ES-I3 (cell line): Measurements from ENCODE around the gene FER.

Experiments
- H3K36me3 ChIP-seq: 2 replicates; pipeline ENCODE4 v1.6.1; 2013; ENCODE audit warnings: mild to moderate bottlenecking, low read length, control low read depth, moderate library complexity; ENCODE audit not compliant: insufficient read depth
- H3K4me1 ChIP-seq: 2 replicates; pipeline ENCODE4 v1.6.1; 2013; ENCODE audit warnings: mild to moderate bottlenecking, control low read depth, low read length; ENCODE audit not compliant: insufficient read depth
- H3K9ac ChIP-seq: 2 replicates; pipeline ENCODE4 v1.6.1; 2013; ENCODE audit warnings: low read depth, mild to moderate bottlenecking, low read length, moderate library complexity
- H3K9me3 ChIP-seq: 2 replicates; pipeline ENCODE4 v1.6.1; 2013; ENCODE audit warnings: mild to moderate bottlenecking, low read length, moderate library complexity; ENCODE audit not compliant: control insufficient read depth, insufficient read depth

Gene FER

DNA sequence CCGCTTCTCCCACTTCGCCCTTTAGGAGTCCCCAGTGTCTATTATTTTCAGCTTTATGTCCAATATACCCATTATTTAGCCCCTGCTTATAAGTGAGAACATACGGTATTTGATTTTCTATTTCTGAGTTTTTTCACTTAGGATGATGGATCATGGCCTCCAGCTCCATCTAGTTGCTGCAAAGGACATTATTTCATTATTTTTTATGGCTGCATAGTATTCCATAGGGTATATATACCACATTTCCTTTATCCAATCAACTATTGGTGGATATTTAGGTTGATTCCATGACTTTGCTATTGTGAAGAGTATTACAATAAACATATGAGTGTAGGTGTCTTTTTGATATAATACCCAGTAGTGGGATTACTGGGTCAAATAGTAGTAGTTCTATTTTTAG lies 162.9 kb downstream of the FER start:
- no peaks in the 10 kb centered on the region for H3K9me3 ChIP-seq
- no peaks in the 10 kb centered on the region for H3K4me1 ChIP-seq
- no peaks in the 10 kb centered on the region for H3K36me3 ChIP-seq
- H3K9ac ChIP-seq, result no peak overlapping the region

- Histone ChIP-seq H3K4me1 (no peaks in the 10 kb centered on the region), H3K9me3 (no peaks in the 10 kb centered on the region), H3K36me3 (no peaks in the 10 kb centered on the region), H3K9ac (no peak overlapping the region)
Measured at GRCh38 chr5:108911055-108911454, 163.4 kb downstream of the FER start.

DNA sequence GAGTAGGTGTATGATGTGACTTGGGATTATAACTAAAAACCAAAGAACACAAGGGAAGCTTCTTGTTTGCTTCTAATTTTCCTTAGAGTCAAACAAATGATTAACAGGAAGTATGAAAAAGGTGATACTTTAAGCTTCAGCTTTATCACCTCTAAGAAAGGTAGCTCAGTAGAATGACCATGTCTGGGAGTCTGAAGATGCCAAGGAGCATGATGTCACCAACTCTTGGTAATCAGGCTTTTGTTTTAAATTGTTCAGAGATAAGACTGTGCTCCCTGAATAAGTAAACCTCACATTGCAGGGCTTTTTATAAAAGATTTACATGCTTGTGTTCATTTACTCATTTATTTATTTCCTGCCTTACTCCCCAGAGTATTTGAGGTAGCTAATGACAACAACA lies 169.9 kb downstream of the FER start:
- no peaks in the 10 kb centered on the region for H3K9me3 ChIP-seq
- no peaks in the 10 kb centered on the region for H3K36me3 ChIP-seq
- 0 out of 2 replicates have a peak, but pooled peaks cover 6% of the 10 kb centered on the region for H3K4me1 ChIP-seq
- no peak overlapping the region for H3K9ac ChIP-seq

GRCh38 chr5:108919591-108920326 lies 172.1 kb downstream of the FER start:
- no peaks in the 10 kb centered on the region for H3K36me3 ChIP-seq
- 0 out of 2 replicates have a peak, but pooled peaks cover 6% of the 10 kb centered on the region for H3K4me1 ChIP-seq
- no peak overlapping the region for H3K9ac ChIP-seq
- no peaks in the 10 kb centered on the region for H3K9me3 ChIP-seq

DNA sequence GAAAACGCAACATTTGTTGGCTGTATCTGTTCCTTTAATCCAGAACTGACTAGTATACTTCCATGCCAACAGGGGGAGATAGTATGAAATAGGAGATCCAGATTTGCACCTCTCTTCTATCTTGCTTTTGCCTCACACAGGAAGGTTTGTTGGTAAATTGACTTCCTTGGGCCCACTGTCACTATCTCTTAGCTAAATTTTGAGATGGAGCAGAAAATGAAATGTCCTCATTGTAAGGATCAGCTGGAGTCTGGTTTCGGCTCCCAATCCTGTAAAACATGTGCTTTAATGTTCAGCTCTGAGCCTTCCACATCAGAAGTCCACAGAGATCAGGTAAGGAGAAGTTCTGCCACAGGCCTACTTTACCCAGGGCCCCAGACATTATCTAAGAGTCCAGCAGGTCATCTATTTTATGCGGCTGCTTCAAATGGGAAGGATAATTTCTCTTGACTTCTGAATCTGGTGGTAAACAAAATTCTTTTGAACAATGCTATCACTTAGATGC lies 176.8 kb downstream of the FER start:
- Histone ChIP-seq H3K9me3 (no peaks in the 10 kb centered on the region), H3K4me1 (no peaks in the 10 kb centered on the region), H3K9ac (peak overlapping the region; percentile 61), H3K36me3 (no peaks in the 10 kb centered on the region)

GRCh38 chr5:108925073-108925472 lies 177.4 kb downstream of the FER start:
- Histone ChIP-seq H3K9ac (peak overlapping the region; percentile 61), H3K9me3 (no peaks in the 10 kb centered on the region)

GRCh38 chr5:108930107-108930506 lies 182.4 kb downstream of the FER start:
- H3K36me3 ChIP-seq, result no peaks in the 10 kb centered on the region
- no peak overlapping the region for H3K9ac ChIP-seq
- H3K4me1 ChIP-seq, result no peaks in the 10 kb centered on the region
- no peaks in the 10 kb centered on the region for H3K9me3 ChIP-seq

More at GRCh38 chr5:108925073-108925472, 177.4 kb downstream of the FER start:
- Histone ChIP-seq H3K4me1 (no peaks in the 10 kb centered on the region), H3K36me3 (no peaks in the 10 kb centered on the region)

GRCh38 chr5:108935611-108936010 lies 187.9 kb downstream of the FER start:
- Histone ChIP-seq H3K9me3 (no peaks in the 10 kb centered on the region), H3K4me1 (no peaks in the 10 kb centered on the region), H3K36me3 (no peaks in the 10 kb centered on the region), H3K9ac (no peak overlapping the region)

GRCh38 chr5:108937221-108937620 lies 189.5 kb downstream of the FER start:
- no peaks in the 10 kb centered on the region for H3K4me1 ChIP-seq
- no peaks in the 10 kb centered on the region for H3K36me3 ChIP-seq
- no peak overlapping the region for H3K9ac ChIP-seq
- H3K9me3 ChIP-seq, result no peaks in the 10 kb centered on the region

DNA sequence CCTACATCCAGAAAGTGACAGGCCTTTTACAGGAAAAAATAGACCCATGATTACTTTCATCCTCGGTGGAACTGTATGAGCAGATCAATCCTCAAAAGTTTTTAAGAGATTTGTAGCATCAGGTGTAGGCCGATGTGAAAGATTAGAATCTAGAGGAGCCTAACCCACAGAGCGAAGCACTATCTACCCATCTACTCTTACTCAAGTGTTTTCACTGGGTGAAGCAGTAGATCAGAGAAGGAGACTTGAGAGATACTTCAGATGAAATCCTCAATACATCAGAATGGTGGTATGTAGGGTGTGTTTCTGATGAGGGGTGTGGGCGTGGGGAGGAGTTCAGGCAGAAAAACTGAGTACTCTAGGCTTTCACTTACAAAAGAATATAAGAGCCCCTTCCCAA lies 192.8 kb downstream of the FER start:
- no peaks in the 10 kb centered on the region for H3K9me3 ChIP-seq
- H3K4me1 ChIP-seq, result peaks cover 7% of the 10 kb centered on the region; the same call in 1 of the 2 replicates
- H3K36me3 ChIP-seq, result no peaks in the 10 kb centered on the region
- no peak overlapping the region for H3K9ac ChIP-seq

- Histone ChIP-seq H3K9ac (no peak overlapping the region), H3K9me3 (no peaks in the 10 kb centered on the region), H3K36me3 (no peaks in the 10 kb centered on the region), H3K4me1 (peaks cover 13% of the 10 kb centered on the region; the same call in 1 of the 2 replicates)
Measured at GRCh38 chr5:108941746-108942145, 194.0 kb downstream of the FER start.

DNA sequence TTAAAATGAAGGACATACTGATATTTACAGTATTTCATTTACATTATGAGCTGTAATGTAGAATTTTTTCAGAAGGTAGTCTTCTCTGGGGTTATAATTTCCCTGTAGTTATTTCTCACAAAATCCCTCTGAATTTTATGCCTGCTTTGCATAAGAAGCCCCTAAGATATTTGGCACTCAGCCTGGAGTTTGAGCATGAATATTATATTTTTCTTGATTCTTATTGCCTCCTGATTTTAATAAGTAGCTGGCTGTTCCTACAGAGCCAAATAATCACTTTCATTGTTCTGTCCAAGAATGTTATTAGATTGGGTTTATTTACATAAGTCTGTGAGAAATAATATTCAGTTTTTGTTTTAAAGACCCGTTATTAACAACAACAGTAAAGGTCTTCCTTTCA lies 195.0 kb downstream of the FER start:
- H3K36me3 ChIP-seq, result no peaks in the 10 kb centered on the region
- no peak overlapping the region for H3K9ac ChIP-seq
- peaks cover 19% of the 10 kb centered on the region; the same call in 1 of the 2 replicates for H3K4me1 ChIP-seq
- no peaks in the 10 kb centered on the region for H3K9me3 ChIP-seq

DNA sequence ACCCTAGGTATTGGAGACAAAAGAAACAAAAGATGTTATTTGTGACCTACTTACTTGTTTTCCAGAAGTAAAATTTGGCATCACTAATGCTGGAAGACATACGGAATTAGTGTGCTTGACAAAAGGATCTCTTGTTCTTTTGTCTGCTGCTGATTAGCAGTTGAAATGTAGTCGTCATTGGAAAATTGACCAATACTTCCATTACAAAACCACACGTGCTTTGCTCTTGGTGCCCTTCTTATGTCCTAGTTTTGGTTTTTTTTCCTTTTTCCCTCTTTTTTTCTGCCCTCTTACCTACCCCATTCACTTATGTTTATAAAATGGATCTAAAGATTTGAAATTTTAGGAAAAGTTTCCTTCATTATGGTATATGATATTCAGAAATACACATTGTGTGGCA lies 197.4 kb downstream of the FER start:
- Histone ChIP-seq H3K4me1 (peaks cover 19% of the 10 kb centered on the region; the same call in 1 of the 2 replicates), H3K9me3 (no peaks in the 10 kb centered on the region), H3K36me3 (no peaks in the 10 kb centered on the region), H3K9ac (no peak overlapping the region)

GRCh38 chr5:108946008-108946407 lies 198.3 kb downstream of the FER start:
- Histone ChIP-seq H3K4me1 (peaks cover 19% of the 10 kb centered on the region; the same call in 1 of the 2 replicates), H3K9ac (no peak overlapping the region), H3K9me3 (no peaks in the 10 kb centered on the region), H3K36me3 (no peaks in the 10 kb centered on the region)

DNA sequence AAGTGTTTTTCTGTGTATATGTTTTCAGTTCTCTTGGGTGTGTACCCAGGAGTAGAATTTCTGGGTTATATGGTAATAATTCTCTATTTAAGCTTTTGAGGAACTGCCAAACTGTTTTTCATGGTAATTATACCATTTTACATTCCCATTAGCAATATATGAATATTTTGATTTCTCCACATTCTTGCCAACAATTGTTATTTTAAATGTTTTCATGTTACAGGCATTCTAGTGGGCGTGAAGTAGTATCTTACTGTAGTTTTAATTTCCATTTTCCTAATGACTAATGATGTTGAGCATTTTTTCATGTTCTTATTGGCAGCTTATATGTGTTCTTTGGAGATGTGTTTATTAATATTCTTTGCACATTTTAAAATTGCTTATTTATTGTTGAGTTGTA lies 199.5 kb downstream of the FER start:
- H3K9ac ChIP-seq, result no peak overlapping the region
- peaks cover 19% of the 10 kb centered on the region; the same call in 1 of the 2 replicates for H3K4me1 ChIP-seq
- no peaks in the 10 kb centered on the region for H3K36me3 ChIP-seq
- H3K9me3 ChIP-seq, result no peaks in the 10 kb centered on the region
